ENCODE results near the gene NOL7.

The NOL7 gene

GRCh38 chr6:13600036-13600435 is 15.1 kb upstream of the NOL7 start:
- no peak for DNase-seq

GRCh38 chr6:13604135-13604534 is 11.0 kb upstream of the NOL7 start:
- DNase-seq, result no peak

GRCh38 chr6:13604546-13605416 is 10.4 kb upstream of the NOL7 start:
- no peak for DNase-seq

- DNase-seq, result no peak
Observed at GRCh38 chr6:13605634-13606033, 9.5 kb upstream of the NOL7 start.

- no peak for DNase-seq
Observed at GRCh38 chr6:13611715-13612114, 3.4 kb upstream of the NOL7 start.

- no peak for DNase-seq
Observed at GRCh38 chr6:13613029-13613594, 2.0 kb upstream of the NOL7 start.

- no peak for DNase-seq
Observed at GRCh38 chr6:13614126-13614925, 809 bp upstream of the NOL7 start.

- DNase-seq, result no peak
Observed at GRCh38 chr6:13615792-13616120, 621 bp downstream of the NOL7 start.

- no peak for DNase-seq
Observed at GRCh38 chr6:13617066-13617465, 1.9 kb downstream of the NOL7 start.

- DNase-seq, result no peak
Observed at GRCh38 chr6:13624871-13625288, 9.7 kb downstream of the NOL7 start.

- DNase-seq, result no peak
Observed at GRCh38 chr6:13629459-13630116, 14.5 kb downstream of the NOL7 start.

- DNase-seq, result no peak
Observed at GRCh38 chr6:13630499-13630898, 15.4 kb downstream of the NOL7 start.

GRCh38 chr6:13633343-13633742 is 18.2 kb downstream of the NOL7 start:
- no peak for DNase-seq

- DNase-seq, result no peak
Observed at GRCh38 chr6:13635948-13636658, 21.0 kb downstream of the NOL7 start.

- no peak for DNase-seq
Observed at GRCh38 chr6:13638014-13638413, 22.9 kb downstream of the NOL7 start.

- DNase-seq, result no peak
Observed at GRCh38 chr6:13638626-13639025, 23.5 kb downstream of the NOL7 start.

GRCh38 chr6:13641315-13641714 is 26.2 kb downstream of the NOL7 start:
- no peak for DNase-seq

GRCh38 chr6:13643125-13643524 is 28.0 kb downstream of the NOL7 start:
- no peak for DNase-seq

GRCh38 chr6:13648850-13649249 is 33.7 kb downstream of the NOL7 start:
- no peak for DNase-seq

GRCh38 chr6:13649393-13649792 is 34.3 kb downstream of the NOL7 start:
- no peak for DNase-seq

GRCh38 chr6:13653296-13653695 is 38.2 kb downstream of the NOL7 start:
- DNase-seq, result no peak

- DNase-seq, result no peak
Observed at GRCh38 chr6:13654496-13654895, 39.4 kb downstream of the NOL7 start.

- DNase-seq, result no peak
Observed at GRCh38 chr6:13655700-13656099, 40.6 kb downstream of the NOL7 start.
